IMR-90 (cell line): ENCODE results near the gene GNG7. TPM values are rescaled to one million over a fixed set of nuclear protein-coding genes. Genes with fewer than 3 reads are reported as not detected.
A peak's percentile ranks its signal among the peaks of the same experiment; 100 is the strongest.

Experiments used
- ATAC-seq: fragments of 200-7000 bp; cut with Tn5 transposase; 2 replicates; pipeline ENCODE4 v1.9.1; 2020; ENCODE audit warnings: low read depth, mild to moderate bottlenecking, moderate library complexity
- BruUV-seq: library from RNA; stranded (reverse); fragments of 400-500 nt; replicated peaks from 2 replicates; lab custom pipeline; 2021; lab: Mats Ljungman, UMichigan
- CTCF ChIA-PET: fragments of 300-600 bp; formaldehyde crosslinking; extraction: SDS; loops from one replicate; lab custom pipeline; 2021; ENCODE audit warnings: antibody characterized with exemption; lab: Yijun Ruan, JAX
- POLR2A ChIA-PET: fragments of 300-600 bp; sonication (Branson Sonifier 250); formaldehyde crosslinking; loops from one replicate; lab custom pipeline; 2022; ENCODE audit warnings: antibody characterized with exemption; ENCODE audit not compliant: unreplicated experiment; lab: Charles Lee
- DNase-seq: peaks from one replicate; pipeline ENCODE4 v3.0.0; 2013
- H2AFZ ChIP-seq: replicated peaks from 2 replicates; pipeline ENCODE3; 2013; ENCODE audit warnings: low read length, mild to moderate bottlenecking; ENCODE audit not compliant: poor library complexity
- H2AK5ac ChIP-seq: 2 replicates; pipeline ENCODE4 v1.6.1; 2013; ENCODE audit warnings: low read depth, low read length, inconsistent platforms
- H2AK9ac ChIP-seq: replicated peaks from 2 replicates; pipeline ENCODE3; 2013; ENCODE audit warnings: mild to moderate bottlenecking, low read depth, low read length, moderate library complexity; ENCODE audit not compliant: poor library complexity
- H2BK120ac ChIP-seq: 2 replicates; pipeline ENCODE4 v1.6.1; 2013; ENCODE audit warnings: low read depth, low read length, inconsistent platforms
- H2BK15ac ChIP-seq: 3 replicates; pipeline ENCODE4 v1.6.1; 2013; ENCODE audit warnings: low read depth, low read length, inconsistent platforms
- H2BK20ac ChIP-seq: 2 replicates; pipeline ENCODE4 v1.6.1; 2013; ENCODE audit warnings: low read depth, mild to moderate bottlenecking, inconsistent platforms, low read length, moderate library complexity
- H2BK5ac ChIP-seq: 2 replicates; pipeline ENCODE4 v1.6.1; 2013; ENCODE audit warnings: mild to moderate bottlenecking, low read depth, low read length, inconsistent platforms; ENCODE audit not compliant: poor library complexity, severe bottlenecking
- H3K14ac ChIP-seq: replicated peaks from 2 replicates; pipeline ENCODE4 v1.6.1; 2013; ENCODE audit warnings: low read depth, low read length, inconsistent platforms
- H3K18ac ChIP-seq: 2 replicates; pipeline ENCODE4 v1.6.1; 2013; ENCODE audit warnings: low read depth, low read length, control low read depth
- H3K23ac ChIP-seq: 2 replicates; pipeline ENCODE4 v1.6.1; 2013; ENCODE audit warnings: low read depth, low read length, inconsistent platforms
- H3K27ac ChIP-seq: 2 replicates; pipeline ENCODE4 v1.5.1; 2013; ENCODE audit warnings: mild to moderate bottlenecking, control low read depth, low read length; ENCODE audit not compliant: insufficient read depth
- H3K27me3 ChIP-seq: 2 replicates; pipeline ENCODE4 v1.6.1; 2013; ENCODE audit warnings: low read length; ENCODE audit not compliant: control insufficient read depth, insufficient read depth
- H3K36me3 ChIP-seq: 2 replicates; pipeline ENCODE4 v1.6.1; 2013; ENCODE audit warnings: low read length, mixed read lengths; ENCODE audit not compliant: control insufficient read depth, insufficient read depth
- H3K4ac ChIP-seq: 2 replicates; pipeline ENCODE4 v1.6.1; 2013; ENCODE audit warnings: low read depth, low read length, inconsistent platforms
- H3K4me1 ChIP-seq: 2 replicates; pipeline ENCODE4 v1.6.1; 2013; ENCODE audit warnings: low read length, mixed read lengths; ENCODE audit not compliant: control insufficient read depth, insufficient read depth
- H3K4me2 ChIP-seq: 2 replicates; pipeline ENCODE4 v1.6.1; 2013; ENCODE audit warnings: low read depth, mild to moderate bottlenecking, control low read depth, low read length, moderate library complexity
- H3K4me3 ChIP-seq: 2 replicates; pipeline ENCODE4 v1.5.1; 2013; ENCODE audit warnings: low read depth, mild to moderate bottlenecking, control low read depth, low read length, moderate library complexity; ENCODE audit not compliant: insufficient read depth
- H3K56ac ChIP-seq: 2 replicates; pipeline ENCODE4 v1.6.1; 2013; ENCODE audit warnings: low read length, inconsistent platforms; ENCODE audit not compliant: insufficient read depth; ENCODE audit errors: extremely low read depth
- H3K79me1 ChIP-seq, 2 experiments: 2 replicates each; pipeline ENCODE4 v1.6.1; 2013; ENCODE audit warnings: low read length in 2 of 2, inconsistent platforms in 1 of 2, low read depth in 1 of 2
- H3K9ac ChIP-seq: 2 replicates; pipeline ENCODE4 v1.6.1; 2013; ENCODE audit warnings: low read depth, low read length, control low read depth
- H3K9me1 ChIP-seq: 2 replicates; pipeline ENCODE4 v1.6.1; 2013; ENCODE audit warnings: low read length, inconsistent platforms; ENCODE audit not compliant: insufficient read depth
- H3K9me3 ChIP-seq: 2 replicates; pipeline ENCODE4 v1.6.1; 2013; ENCODE audit warnings: low read length; ENCODE audit not compliant: control insufficient read depth, insufficient read depth
- H4K20me1 ChIP-seq: 2 replicates; pipeline ENCODE4 v1.6.1; 2013; ENCODE audit warnings: low read length, inconsistent platforms; ENCODE audit not compliant: insufficient read depth
- H4K5ac ChIP-seq: 2 replicates; pipeline ENCODE4 v1.6.1; 2013; ENCODE audit warnings: mild to moderate bottlenecking, low read depth, low read length, control low read depth
- H4K8ac ChIP-seq, 2 experiments: 2 replicates each; pipeline ENCODE4 v1.6.1; 2013; ENCODE audit warnings: low read depth in 2 of 2, low read length in 2 of 2, control low read depth in 1 of 2, inconsistent platforms in 1 of 2
- H4K91ac ChIP-seq: 2 replicates; pipeline ENCODE4 v1.6.1; 2013; ENCODE audit warnings: low read depth, low read length, inconsistent platforms; ENCODE audit not compliant: insufficient read depth
- BHLHE40 ChIP-seq: fragments of 150-350 bp; IDR thresholded peaks from 2 replicates; pipeline ENCODE4 v1.6.1; 2016; ENCODE audit warnings: mild to moderate bottlenecking, low read depth, low read length
- CEBPB ChIP-seq: IDR thresholded peaks from 2 replicates; pipeline ENCODE4 v1.6.1; 2012; ENCODE audit warnings: low read depth, low read length, improper control_type of control experiment
- CHD1 ChIP-seq: IDR thresholded peaks from 2 replicates; pipeline ENCODE4 v1.6.1; 2012; ENCODE audit warnings: low read depth, low read length, improper control_type of control experiment
- CTCF ChIP-seq: conservative IDR thresholded peaks from 2 replicates; pipeline ENCODE4 v1.5.1; 2012; ENCODE audit warnings: mild to moderate bottlenecking, low read depth, low read length, improper control_type of control experiment
- ELK1 ChIP-seq: fragments of 150-350 bp; IDR thresholded peaks from 2 replicates; pipeline ENCODE4 v1.6.1; 2016; ENCODE audit warnings: low read depth, mild to moderate bottlenecking, low read length, moderate library complexity, borderline replicate concordance
- FOS ChIP-seq: fragments of 150-350 bp; IDR thresholded peaks from 2 replicates; pipeline ENCODE4 v1.6.1; 2016; ENCODE audit warnings: low read depth, low read length
- MAFK ChIP-seq: IDR thresholded peaks from 2 replicates; pipeline ENCODE4 v1.6.1; 2012; ENCODE audit warnings: low read depth, low read length, improper control_type of control experiment
- MAZ ChIP-seq: IDR thresholded peaks from 2 replicates; pipeline ENCODE4 v1.6.1; 2012; ENCODE audit warnings: low read depth, mild to moderate bottlenecking, low read length, improper control_type of control experiment, moderate library complexity, borderline replicate concordance
- MXI1 ChIP-seq: IDR thresholded peaks from 2 replicates; pipeline ENCODE4 v1.6.1; 2012; ENCODE audit warnings: low read depth, mild to moderate bottlenecking, low read length, moderate library complexity, borderline replicate concordance
- NFE2L2 ChIP-seq: fragments of 150-350 bp; IDR thresholded peaks from 2 replicates; pipeline ENCODE4 v1.6.1; 2016; ENCODE audit warnings: low read depth, mild to moderate bottlenecking, low read length
- POLR2A ChIP-seq: IDR thresholded peaks from 2 replicates; pipeline ENCODE4 v1.6.1; 2012; ENCODE audit warnings: mild to moderate bottlenecking, low read depth, low read length
- RAD21 ChIP-seq: IDR thresholded peaks from 2 replicates; pipeline ENCODE4 v1.6.1; 2012; ENCODE audit warnings: low read length, improper control_type of control experiment
- RCOR1 ChIP-seq: IDR thresholded peaks from 2 replicates; pipeline ENCODE4 v1.6.1; 2012; ENCODE audit warnings: mild to moderate bottlenecking, low read length, improper control_type of control experiment; ENCODE audit not compliant: insufficient replicate concordance
- RFX5 ChIP-seq: IDR thresholded peaks from 2 replicates; pipeline ENCODE4 v1.8.0; 2012; ENCODE audit warnings: low read depth, mild to moderate bottlenecking, low read length, moderate library complexity
- SMC3 ChIP-seq: fragments of 150-350 bp; IDR thresholded peaks from 2 replicates; pipeline ENCODE4 v1.6.1; 2016; ENCODE audit warnings: low read depth, mild to moderate bottlenecking, antibody characterized with exemption, low read length, moderate library complexity
- USF2 ChIP-seq: fragments of 150-350 bp; IDR thresholded peaks from 2 replicates; pipeline ENCODE4 v1.6.1; 2017; ENCODE audit warnings: mild to moderate bottlenecking, antibody characterized with exemption, low read length, low read depth
- WGBS, 2 experiments: methylation state at CpG; one replicate each; pipeline versions ENCODE4 v1.1.5 to v1.1.7; 2013; ENCODE audit warnings: missing lambda C conversion rate in 2 of 2; ENCODE audit not compliant: insufficient read length in 1 of 2; ENCODE audit errors: extremely low coverage in 2 of 2; 5-methylcytosine and 5-hydroxymethylcytosine counted together
- dilution Hi-C: fragments of 300-500 bp; cut with HindIII; formaldehyde crosslinking; loops from one replicate; pipeline ENCODE4 v1.14.3; 2018; ENCODE audit warnings: low sequenced_read_pairs; ENCODE audit not compliant: unreplicated experiment
- in situ Hi-C: fragments of 300-500 bp; cut with MboI; formaldehyde crosslinking; loops from 3 replicates; pipeline ENCODE4 v1.14.3; 2019; ENCODE audit warnings: low sequenced_read_pairs, inconsistent platforms, mixed read lengths
- intact Hi-C: fragments of 100-400 bp; cut with micrococcal nuclease; formaldehyde crosslinking; loops from 2 replicates; pipeline ENCODE4 v1.10.0; 2022
- polyA plus RNA-seq, 3 experiments: library from polyadenylated mRNA; depleted of rRNA; stranded (reverse); fragments of >200 nt; gene quantifications; 2 replicates each; pipeline ENCODE4 v1.2.3, GENCODE V29; 2012; ENCODE audit warnings: low replicate concordance in 1 of 3
- total RNA-seq: library from RNA; depleted of rRNA; stranded (reverse); fragments of >200 nt; gene quantifications from 2 replicates; pipeline ENCODE4 v1.2.3, GENCODE V29; 2012

GNG7 gene
- total and polyA plus RNA-seq, 2 of the 4 experiments (the other 2 are of a cell fraction) = under 0.01 to 0.21 TPM

GRCh38 chr19:2551864-2552185 lies 150.7 kb downstream of the GNG7 start:
- no peak overlapping the region for H3K23ac ChIP-seq
- no peak overlapping the region for H4K8ac ChIP-seq
- H4K91ac ChIP-seq = no peak overlapping the region
- ChIA-PET POLR2A (no interaction called here), CTCF (no interaction called here)
- H3K27me3 ChIP-seq = no peaks in the 10 kb centered on the region
- DNase-seq = no peak
- no peak overlapping the region for H3K4ac ChIP-seq
- no peak overlapping the region for H2BK20ac ChIP-seq
- peaks cover 11% of the 10 kb centered on the region for H3K9me1 ChIP-seq
- no peak overlapping the region for H3K56ac ChIP-seq
- in situ Hi-C loops = no loop called here
- H3K4me3 ChIP-seq = no peak overlapping the region
- peaks cover 0 to 11% of the 10 kb centered on the region in 2 experiments; a peak in 1 of 4 replicates for H3K79me1 ChIP-seq
- no peak overlapping the region for H3K4me2 ChIP-seq
- no peak overlapping the region for H3K9ac ChIP-seq
- TF ChIP-seq USF2 (no peak), POLR2A (no peak), CEBPB (no peak), SMC3 (no peak), RCOR1 (no peak), RFX5 (no peak), NFE2L2 (no peak), ELK1 (no peak), CTCF (no peak), CHD1 (no peak), FOS (no peak), MXI1 (no peak), MAZ (no peak), MAFK (no peak), BHLHE40 (no peak), RAD21 (no peak)
- no peak overlapping the region for H2AK9ac ChIP-seq
- H4K5ac ChIP-seq = no peak overlapping the region
- H3K4me1 ChIP-seq = peaks cover 3% of the 10 kb centered on the region
- no peaks in the 10 kb centered on the region for H3K9me3 ChIP-seq
- H3K27ac ChIP-seq = no peak overlapping the region
- no peak overlapping the region for H2BK15ac ChIP-seq
- H3K36me3 ChIP-seq = no peaks in the 10 kb centered on the region
- no peaks in the 10 kb centered on the region for H4K20me1 ChIP-seq
- WGBS, 2 experiments = 89% methylated on average over 5 of the region's 11 CpGs; no CpG with 5 or more reads in 1 of the 2 experiments
- H2AFZ ChIP-seq = no peak overlapping the region
- H3K14ac ChIP-seq = no peak overlapping the region
- ATAC-seq = no peak
- no TSS peak for BruUV-seq
- H2BK120ac ChIP-seq = no peak overlapping the region
- no peak overlapping the region for H3K18ac ChIP-seq
- dilution Hi-C loops = no loop called here
- intact Hi-C loops = loop anchor here (10.0 kb wide), 1 partner anchor 987 kb away; the partner anchor contains the start of gene MEX3D
- H2AK5ac ChIP-seq = peak overlapping the region; percentile 78; the same call in 1 of the 2 replicates
- H2BK5ac ChIP-seq = no peak overlapping the region
